ENCODE results near the gene WIPF3.

Gene WIPF3

DNA sequence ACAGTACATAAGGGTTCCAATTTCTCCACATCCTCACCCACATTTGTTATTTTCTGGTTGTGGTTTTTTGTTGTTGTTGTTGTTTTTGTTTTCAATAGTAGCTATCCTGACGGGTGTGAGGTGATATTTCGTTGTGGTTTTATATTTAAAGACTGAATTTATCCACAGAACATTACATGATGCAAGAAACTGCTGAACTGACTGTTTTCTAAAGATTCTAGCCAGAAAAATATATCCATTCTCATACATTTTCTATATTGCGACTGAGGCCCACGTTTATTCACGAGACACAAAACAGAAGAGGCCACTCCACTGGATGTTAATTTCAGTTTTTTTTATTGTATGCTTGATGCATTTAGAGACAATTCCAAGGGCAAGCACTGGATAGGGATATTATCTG lies 113.5 kb downstream of the WIPF3 start:
- DNase-seq, result no peak

GRCh38 chr7:29920491-29920890 lies 114.2 kb downstream of the WIPF3 start:
- DNase-seq, result no peak

- DNase-seq, result peak; percentile 48
Measured at GRCh38 chr7:29921404-29922010, 115.2 kb downstream of the WIPF3 start.

DNA sequence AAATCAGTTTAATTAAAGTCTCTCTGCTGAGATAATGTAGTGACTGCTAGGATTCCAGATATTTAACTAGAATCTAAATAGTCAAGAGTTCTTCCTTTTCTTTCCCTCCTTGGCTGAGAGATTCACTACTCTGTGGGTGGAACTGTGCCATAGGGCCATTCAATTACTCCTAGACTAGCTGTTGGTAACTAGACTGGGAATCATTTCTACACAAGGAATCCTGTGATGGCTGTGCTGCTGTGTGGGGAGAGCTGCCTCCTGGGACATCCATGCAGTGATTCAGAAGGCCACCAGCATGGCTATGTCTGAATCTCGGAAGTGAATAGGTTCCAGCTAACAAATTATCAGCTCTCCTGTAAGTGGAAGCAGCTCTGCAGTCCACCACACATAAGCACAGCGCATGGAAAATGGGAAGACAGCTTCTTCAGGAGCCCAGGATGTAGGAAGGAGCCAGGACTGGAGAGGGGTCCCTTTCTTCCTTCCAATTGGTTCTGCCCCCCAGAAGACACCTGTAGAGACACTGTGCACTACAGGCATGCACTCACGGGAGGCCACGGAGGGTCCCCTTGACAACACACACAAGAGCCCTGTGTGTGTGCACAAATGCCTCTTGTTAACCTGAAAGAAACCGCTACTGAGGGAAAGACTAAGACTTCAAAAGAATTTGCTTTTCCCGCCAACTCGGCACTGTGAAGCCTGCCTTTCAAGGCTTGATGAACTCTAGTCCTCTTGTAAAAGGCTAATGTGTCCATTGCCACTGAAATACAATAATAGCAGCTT lies 116.8 kb downstream of the WIPF3 start:
- no peak for DNase-seq

DNA sequence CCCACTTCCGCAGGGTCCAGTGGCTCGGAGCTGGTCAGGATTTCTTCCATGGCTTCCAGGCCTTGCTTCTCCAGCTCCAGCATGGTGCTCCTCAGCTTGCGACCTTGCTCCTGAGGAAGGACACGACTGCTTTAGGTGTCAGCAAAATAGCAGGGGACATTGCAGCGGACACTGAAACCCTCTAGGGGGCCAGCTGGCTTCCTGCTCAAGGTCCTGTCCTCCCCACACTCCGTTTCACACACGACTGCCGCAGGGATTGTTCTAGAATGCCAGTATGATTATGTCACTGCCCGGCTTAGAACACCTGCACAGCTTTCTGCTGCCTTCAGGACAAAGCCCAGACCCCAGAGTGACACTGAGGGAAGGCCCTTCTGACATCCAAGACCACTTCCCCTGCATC lies 117.7 kb downstream of the WIPF3 start:
- DNase-seq, result no peak

GRCh38 chr7:29924684-29925083 lies 118.4 kb downstream of the WIPF3 start:
- DNase-seq, result peak; percentile 49

GRCh38 chr7:29926216-29926615 lies 119.9 kb downstream of the WIPF3 start:
- DNase-seq, result no peak

DNA sequence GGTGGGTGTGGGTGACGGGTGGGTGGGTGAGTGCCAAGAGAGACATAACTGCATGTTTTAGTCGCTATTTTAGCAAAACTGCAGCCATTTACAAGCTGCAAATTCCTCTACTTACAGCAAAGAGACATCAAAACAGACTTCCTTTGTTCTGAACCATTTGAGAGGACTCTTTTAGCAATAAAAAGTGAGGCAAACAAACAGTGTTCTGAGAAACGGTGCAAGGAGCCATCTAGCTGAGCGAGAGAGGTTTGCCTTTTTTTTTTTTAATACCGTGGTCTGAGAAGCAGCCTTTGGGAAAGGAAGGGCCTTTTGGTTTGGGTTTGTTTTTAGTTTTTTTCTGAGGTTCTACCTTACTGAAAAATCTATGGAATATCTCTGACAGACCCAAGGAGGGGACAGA lies 120.4 kb downstream of the WIPF3 start:
- no peak for DNase-seq

DNA sequence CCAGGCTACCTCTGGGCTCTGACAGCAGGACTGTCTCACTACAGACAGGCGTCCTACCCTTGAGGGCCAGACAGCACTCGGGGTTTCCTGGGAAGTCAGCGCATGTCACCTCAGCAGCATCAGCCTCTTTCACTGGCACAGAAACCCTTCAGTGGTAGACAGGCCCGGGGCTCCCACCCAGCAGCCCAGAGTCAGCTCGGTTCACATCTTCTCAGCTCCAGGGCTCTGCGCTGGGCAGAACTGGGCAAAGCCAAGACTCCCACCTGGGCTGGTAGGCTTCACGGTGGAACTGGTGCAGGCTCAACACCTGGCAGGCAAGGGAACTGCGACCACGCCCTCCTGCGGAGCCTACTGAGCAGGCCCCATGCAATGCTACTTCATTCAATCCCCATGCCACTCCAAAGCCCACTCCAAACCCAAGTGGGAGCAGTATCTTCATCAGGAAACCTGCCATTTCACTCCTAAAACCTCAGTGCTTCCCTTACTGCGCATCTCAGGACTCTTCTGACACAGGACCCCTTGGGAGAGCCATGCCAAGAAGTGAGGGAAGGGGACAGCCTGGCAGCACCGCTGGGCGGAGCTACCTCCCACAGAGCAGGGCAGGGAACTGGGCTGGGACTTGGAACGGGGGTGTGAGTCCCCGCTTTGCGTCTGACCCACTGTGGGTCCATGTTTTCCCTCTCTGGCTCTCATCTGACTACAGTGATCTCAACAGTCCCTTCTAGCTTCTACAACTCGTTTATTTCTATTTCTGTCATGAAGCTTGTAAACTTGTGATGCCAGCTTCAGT lies 122.9 kb downstream of the WIPF3 start:
- DNase-seq, result no peak

DNA sequence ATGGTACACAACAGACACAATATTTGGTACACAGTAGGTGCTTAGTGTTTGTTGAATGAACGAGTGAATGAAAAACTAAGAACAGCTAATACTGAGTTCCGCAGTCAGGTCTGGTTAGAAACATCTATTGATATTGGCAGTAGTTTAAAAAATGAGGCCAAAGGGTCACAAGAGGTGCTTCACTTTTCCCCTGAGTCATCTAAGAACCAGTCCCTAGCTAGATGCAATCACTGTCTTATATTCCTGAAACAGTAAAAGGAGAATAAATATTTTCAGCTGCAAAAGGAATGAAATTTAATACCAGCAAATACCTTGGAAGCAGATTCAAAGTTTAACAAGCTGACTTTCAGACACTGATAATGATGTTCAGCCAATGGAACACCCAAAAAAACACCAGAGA lies 128.8 kb downstream of the WIPF3 start:
- DNase-seq, result no peak

DNA sequence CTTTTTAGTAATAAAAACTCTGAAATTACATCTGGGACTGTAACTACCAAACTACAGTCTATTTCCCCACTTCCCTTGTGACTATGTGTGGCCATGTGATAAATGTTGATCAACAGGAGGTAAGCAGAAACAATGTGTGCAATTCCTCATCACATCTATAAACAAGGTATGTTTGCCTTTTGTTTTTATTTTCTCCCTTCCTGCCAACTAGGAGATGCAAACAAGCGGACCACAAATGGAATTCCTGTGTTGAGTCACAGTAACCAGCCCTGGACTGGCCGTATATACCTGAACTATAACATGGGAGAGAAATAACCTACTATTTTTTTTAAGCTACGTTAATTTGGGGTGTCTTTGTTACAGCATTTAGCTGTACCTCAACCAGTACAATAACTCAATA lies 130.8 kb downstream of the WIPF3 start:
- no peak for DNase-seq

DNA sequence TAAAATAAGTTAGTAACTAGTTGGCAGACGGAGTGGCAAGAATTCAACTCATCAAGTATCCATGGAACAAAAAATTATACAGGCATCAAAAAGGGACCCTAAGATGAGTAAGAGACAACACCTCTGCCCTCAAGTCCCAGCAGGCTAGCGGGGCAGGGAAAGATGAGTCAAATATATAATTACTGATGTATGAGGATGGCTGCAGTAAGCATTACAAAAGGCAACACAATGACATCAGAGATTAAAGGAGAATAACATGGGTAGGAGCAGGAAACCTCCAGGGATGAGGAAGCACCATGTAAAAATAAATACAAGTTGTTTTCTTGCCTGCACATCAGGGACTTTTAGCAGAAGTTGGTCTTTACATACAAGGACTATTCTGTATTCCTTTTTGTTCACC lies 133.9 kb downstream of the WIPF3 start:
- no peak for DNase-seq

GRCh38 chr7:29945259-29945809 lies 139.0 kb downstream of the WIPF3 start:
- DNase-seq, result no peak

DNA sequence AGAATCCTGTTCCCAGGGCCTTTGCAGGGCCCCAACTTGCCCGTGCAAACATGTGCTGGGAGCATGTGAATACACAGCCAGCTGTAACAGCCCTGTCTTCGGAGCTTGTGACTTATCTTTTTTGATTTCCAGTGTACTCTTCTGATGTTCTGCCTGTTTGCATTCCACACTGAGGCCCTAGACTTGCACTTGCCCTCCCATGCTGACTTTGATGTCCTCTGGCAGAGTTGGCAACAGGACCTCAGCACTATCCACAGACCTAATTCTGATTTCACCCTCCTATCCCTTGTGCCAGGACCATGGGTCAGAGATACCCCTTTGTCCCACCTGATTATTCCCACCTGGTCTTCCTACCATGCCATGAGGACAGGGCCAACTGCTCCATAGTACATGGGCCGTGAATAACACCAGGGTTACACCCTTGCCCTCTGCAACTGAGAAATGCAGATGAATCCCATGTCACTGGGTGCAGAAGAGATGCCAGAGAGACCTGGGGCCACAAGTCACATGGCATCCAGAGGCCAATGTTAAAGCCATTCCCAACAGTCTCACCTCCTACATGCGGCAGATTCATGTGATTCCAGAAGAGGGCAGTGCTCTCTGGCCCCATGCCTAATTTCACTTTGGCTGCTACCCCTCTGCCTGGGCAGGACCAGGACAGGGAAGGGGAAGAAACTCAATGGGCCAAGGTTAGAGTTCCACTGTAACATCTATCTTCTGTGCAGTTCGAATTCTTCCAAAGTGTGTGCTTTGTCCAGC lies 140.3 kb downstream of the WIPF3 start:
- DNase-seq, result no peak

- DNase-seq, result no peak
Measured at GRCh38 chr7:29948587-29948986, 142.3 kb downstream of the WIPF3 start.

DNA sequence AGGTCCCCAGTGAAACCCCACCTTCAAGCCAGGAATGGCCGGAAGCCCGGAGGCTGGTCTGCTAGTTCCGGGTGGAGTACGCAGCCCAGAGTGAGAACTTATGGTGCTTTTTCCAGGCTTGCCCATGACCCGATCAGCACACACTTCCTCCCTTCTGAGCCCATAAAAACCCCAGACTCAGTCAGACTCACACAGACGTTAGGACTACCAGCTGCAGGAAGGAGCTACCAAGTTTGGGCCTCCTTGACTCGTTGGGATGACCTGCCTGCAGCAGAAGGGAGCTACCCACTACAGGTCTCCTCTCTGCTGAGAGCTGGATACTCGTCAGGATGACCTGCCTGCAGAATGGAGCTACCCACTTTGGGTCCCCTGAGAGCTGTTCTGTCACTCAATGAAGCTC lies 144.2 kb downstream of the WIPF3 start:
- no peak for DNase-seq

DNA sequence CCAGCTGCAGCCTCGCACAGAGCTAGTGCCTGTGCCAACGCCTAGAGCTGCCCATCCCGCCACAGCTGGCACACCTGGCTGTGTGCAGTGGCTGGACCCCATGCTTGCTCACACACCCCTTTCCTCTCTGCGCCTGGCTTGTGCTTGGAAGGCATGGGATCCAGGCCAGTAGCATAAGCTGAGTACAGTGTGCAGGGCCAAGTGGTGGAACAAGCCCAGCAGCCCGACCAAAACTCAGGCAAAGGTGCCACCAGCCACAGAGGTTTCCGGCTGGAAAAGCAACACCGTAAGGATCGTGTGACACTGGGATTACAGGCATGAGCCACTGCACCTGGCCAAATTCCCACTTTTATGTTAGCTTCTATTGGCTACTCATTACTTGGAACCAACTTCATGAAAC lies 144.9 kb downstream of the WIPF3 start:
- no peak for DNase-seq

DNA sequence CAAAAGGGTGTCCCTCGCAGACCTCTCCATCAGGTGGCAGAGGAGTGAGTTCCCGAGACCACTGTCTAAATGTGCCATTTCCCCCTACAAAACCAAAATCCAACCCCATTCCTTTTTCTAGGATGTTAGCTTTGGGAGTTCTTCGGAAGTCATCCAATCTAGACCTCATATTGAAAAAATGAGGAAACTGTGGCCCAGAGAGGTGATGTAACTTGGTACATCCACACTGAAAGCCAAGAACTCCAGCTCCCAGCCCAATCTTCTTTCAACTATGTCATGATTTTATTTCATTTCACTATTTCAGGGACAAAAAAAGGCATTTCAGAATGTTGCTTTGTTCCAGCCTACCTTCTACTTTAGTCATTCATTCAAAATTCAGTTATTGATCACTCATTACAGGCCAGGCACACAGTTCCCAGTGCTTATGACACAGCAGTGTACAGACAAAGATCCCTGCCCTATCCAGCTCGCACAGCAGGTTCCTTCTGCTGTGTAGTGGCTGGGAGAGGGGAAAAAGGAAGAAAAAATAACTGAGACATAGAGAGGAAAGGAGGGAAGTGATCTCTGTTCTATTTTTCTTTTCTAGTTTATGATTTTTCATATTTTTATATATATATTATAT lies 147.5 kb downstream of the WIPF3 start:
- DNase-seq, result no peak

- DNase-seq, result no peak
Measured at GRCh38 chr7:29955075-29955792, 148.9 kb downstream of the WIPF3 start.

- DNase-seq, result peak; percentile 20
Measured at GRCh38 chr7:29955799-29956486, 149.6 kb downstream of the WIPF3 start.

DNA sequence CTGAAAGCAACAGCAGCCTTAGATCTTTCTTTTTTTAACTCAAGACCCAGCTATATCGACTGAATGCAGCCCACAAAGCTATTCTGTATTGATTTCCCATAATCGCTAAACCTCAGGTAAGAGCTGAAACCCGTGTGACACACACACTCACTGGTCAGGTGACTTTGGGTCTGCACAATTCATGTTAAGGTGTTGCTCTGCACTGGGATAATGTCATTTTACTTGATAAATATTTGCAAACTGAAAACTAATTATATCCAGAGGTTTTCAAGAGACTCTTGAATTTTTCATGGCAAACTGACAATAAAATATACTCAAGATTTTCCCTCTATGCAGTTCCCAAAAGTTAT lies 150.2 kb downstream of the WIPF3 start:
- no peak for DNase-seq

Measured in activated CD4-positive, alpha-beta T cell treated with anti-CD3 and anti-CD28 coated beads for 48 hours (primary cell).